ENCODE data around the gene PATL1.

DNA sequence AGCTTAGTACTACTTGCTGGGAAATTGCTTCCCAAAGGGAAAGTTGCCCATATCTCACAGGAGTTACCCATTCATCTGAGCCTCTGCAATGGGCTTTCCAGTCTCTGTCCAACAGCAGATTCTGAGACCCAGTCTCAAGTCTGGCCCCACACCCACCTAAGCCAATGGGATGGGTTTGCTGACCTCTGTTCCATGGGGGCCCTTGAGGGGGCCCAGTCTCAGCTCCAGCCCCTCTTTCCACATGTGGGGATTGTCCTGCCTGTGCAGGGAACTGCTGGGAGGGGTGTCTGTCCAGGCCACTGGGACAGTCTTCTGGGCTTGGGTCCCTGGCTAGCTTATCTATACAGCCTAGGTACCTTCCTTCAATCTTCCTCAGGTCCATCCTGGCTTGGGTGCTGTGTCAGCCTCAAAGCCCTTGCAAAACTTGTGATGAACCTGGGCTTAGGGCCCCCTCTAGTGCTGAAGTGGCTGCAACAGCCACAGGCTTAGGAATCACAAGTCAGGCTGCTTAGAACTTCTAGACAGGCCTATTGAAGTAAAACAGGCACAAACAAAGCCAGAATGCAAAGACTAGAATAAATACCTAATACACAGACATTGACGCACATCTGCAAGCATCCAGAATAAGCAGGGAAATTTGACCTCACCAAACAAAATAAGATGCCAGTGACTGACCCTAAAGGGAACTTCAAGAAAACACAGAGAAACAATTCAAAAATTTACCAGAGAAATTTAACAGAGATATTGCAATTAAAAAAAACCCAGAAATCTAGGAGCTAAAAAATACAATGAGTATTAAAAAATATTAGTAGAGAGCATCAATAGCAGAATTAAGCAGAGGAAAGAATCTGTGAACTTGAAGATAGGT lies 11.7 kb upstream of the PATL1 start:
- TF ChIP-seq TAF1 (IDR thresholded peaks at IDR 0.05; ENCODE audit: borderline replicate concordance, low read depth, low read length) = no peak
- TF ChIP-seq RAD21 (IDR thresholded peaks at IDR 0.05; ENCODE audit: low read length) = peak; percentile 89
- no peak for TF ChIP-seq POLR2AphosphoS5 (IDR thresholded peaks at IDR 0.05; ENCODE audit: low read depth, low read length)
- TF ChIP-seq, protein P1, sequence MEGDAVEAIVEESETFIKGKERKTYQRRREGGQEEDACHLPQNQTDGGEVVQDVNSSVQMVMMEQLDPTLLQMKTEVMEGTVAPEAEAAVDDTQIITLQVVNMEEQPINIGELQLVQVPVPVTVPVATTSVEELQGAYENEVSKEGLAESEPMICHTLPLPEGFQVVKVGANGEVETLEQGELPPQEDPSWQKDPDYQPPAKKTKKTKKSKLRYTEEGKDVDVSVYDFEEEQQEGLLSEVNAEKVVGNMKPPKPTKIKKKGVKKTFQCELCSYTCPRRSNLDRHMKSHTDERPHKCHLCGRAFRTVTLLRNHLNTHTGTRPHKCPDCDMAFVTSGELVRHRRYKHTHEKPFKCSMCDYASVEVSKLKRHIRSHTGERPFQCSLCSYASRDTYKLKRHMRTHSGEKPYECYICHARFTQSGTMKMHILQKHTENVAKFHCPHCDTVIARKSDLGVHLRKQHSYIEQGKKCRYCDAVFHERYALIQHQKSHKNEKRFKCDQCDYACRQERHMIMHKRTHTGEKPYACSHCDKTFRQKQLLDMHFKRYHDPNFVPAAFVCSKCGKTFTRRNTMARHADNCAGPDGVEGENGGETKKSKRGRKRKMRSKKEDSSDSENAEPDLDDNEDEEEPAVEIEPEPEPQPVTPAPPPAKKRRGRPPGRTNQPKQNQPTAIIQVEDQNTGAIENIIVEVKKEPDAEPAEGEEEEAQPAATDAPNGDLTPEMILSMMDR (IDR thresholded peaks at IDR 0.05) = peak; percentile 80
- TF ChIP-seq CHD2 (IDR thresholded peaks at IDR 0.05; ENCODE audit: low read length, partially characterized antibody) = no peak
- no peak for TF ChIP-seq RXRA (IDR thresholded peaks at IDR 0.05; ENCODE audit: borderline replicate concordance, low read depth)
- TF ChIP-seq, protein P2, sequence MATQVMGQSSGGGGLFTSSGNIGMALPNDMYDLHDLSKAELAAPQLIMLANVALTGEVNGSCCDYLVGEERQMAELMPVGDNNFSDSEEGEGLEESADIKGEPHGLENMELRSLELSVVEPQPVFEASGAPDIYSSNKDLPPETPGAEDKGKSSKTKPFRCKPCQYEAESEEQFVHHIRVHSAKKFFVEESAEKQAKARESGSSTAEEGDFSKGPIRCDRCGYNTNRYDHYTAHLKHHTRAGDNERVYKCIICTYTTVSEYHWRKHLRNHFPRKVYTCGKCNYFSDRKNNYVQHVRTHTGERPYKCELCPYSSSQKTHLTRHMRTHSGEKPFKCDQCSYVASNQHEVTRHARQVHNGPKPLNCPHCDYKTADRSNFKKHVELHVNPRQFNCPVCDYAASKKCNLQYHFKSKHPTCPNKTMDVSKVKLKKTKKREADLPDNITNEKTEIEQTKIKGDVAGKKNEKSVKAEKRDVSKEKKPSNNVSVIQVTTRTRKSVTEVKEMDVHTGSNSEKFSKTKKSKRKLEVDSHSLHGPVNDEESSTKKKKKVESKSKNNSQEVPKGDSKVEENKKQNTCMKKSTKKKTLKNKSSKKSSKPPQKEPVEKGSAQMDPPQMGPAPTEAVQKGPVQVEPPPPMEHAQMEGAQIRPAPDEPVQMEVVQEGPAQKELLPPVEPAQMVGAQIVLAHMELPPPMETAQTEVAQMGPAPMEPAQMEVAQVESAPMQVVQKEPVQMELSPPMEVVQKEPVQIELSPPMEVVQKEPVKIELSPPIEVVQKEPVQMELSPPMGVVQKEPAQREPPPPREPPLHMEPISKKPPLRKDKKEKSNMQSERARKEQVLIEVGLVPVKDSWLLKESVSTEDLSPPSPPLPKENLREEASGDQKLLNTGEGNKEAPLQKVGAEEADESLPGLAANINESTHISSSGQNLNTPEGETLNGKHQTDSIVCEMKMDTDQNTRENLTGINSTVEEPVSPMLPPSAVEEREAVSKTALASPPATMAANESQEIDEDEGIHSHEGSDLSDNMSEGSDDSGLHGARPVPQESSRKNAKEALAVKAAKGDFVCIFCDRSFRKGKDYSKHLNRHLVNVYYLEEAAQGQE (IDR thresholded peaks at IDR 0.05; ENCODE audit: low read depth, low read length) = no peak
- TF ChIP-seq, protein P3, sequence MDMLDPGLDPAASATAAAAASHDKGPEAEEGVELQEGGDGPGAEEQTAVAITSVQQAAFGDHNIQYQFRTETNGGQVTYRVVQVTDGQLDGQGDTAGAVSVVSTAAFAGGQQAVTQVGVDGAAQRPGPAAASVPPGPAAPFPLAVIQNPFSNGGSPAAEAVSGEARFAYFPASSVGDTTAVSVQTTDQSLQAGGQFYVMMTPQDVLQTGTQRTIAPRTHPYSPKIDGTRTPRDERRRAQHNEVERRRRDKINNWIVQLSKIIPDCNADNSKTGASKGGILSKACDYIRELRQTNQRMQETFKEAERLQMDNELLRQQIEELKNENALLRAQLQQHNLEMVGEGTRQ (IDR thresholded peaks at IDR 0.05; ENCODE audit: borderline replicate concordance, low read depth, low read length) = no peak

Measured in SK-N-SH (cell line).